ENCODE data around the gene CASS4.

The CASS4 gene

GRCh38 chr20:56417402-56417801, 5.3 kb downstream of the CASS4 start:
- H3K4me3 ChIP-seq (ENCODE audit: low read depth, low read length), result no peak overlapping the region
- TF ChIP-seq, protein P1, sequence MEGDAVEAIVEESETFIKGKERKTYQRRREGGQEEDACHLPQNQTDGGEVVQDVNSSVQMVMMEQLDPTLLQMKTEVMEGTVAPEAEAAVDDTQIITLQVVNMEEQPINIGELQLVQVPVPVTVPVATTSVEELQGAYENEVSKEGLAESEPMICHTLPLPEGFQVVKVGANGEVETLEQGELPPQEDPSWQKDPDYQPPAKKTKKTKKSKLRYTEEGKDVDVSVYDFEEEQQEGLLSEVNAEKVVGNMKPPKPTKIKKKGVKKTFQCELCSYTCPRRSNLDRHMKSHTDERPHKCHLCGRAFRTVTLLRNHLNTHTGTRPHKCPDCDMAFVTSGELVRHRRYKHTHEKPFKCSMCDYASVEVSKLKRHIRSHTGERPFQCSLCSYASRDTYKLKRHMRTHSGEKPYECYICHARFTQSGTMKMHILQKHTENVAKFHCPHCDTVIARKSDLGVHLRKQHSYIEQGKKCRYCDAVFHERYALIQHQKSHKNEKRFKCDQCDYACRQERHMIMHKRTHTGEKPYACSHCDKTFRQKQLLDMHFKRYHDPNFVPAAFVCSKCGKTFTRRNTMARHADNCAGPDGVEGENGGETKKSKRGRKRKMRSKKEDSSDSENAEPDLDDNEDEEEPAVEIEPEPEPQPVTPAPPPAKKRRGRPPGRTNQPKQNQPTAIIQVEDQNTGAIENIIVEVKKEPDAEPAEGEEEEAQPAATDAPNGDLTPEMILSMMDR (IDR thresholded peaks at IDR 0.05; ENCODE audit: borderline replicate concordance, insufficient read depth, low read depth, low read length), result no peak

DNA sequence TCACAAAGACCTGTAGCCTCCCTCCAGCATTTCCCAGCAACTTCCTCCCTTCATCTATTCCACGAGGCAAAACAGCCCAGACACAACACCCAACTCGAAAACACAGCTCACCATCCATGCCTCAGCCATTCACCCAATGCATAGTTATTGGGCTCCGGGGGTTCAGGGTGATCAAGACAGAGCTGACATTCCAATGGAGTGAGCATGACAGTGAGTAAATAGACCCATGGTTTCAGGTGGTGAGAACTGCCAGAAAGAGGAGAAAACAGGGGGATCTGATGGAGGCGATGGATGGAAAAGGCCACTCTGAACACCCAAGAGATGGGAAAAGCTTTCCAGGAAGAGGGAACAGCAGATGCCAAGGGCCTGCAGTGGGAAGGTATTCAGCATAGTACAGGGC, 5.9 kb downstream of the CASS4 start:
- no peak overlapping the region for H3K4me3 ChIP-seq (ENCODE audit: low read depth, low read length)
- TF ChIP-seq, protein P1 (IDR thresholded peaks at IDR 0.05; ENCODE audit: borderline replicate concordance, insufficient read depth, low read depth, low read length), result no peak

DNA sequence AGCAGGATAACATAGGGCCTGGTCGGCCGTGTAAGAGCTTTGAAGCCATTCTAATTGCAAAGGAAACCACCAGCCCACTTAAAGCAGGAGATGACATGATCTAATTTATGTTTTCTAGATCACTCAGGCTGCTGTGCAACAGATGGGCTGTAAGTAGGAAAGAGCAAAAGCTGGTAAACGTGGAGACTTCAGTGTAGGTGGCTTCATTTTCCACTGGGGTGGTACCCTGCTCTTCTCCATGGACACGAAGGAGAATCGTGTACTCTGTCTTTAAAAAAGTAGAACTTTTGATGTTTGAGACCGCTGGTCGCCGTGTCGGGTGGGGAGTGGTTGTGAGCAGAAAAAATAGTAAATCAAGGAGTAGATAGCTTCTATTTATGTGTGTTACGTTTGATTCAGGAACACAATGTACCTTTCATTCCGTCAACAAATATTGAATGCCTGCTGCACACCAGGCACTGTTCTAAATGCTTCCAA, 6.4 kb downstream of the CASS4 start:
- TF ChIP-seq, protein P1 (IDR thresholded peaks at IDR 0.05; ENCODE audit: borderline replicate concordance, insufficient read depth, low read depth, low read length), result no peak
- H3K4me3 ChIP-seq (ENCODE audit: low read depth, low read length), result no peak overlapping the region

DNA sequence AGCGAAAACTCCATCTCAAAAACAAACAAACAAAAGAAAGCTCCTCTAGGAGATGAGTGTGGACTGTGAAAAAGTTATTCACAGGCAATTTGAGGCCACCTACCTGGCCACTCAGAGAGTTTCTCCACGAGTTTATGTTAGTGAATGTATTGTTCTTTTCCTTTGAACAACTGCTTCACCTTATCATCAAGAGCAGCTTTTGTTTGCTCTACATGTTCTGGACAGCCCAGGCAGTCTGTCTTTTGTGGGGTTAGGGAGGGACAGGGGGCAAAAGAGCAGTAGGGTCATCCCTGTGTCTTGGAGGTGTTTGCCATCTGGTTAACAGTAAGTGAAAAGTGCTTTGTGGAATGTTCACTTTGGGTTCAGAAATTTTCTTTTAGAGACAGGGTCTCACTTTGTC, 8.0 kb downstream of the CASS4 start:
- TF ChIP-seq, protein P1 (IDR thresholded peaks at IDR 0.05; ENCODE audit: borderline replicate concordance, insufficient read depth, low read depth, low read length), result no peak
- H3K4me3 ChIP-seq (ENCODE audit: low read depth, low read length), result no peak overlapping the region

DNA sequence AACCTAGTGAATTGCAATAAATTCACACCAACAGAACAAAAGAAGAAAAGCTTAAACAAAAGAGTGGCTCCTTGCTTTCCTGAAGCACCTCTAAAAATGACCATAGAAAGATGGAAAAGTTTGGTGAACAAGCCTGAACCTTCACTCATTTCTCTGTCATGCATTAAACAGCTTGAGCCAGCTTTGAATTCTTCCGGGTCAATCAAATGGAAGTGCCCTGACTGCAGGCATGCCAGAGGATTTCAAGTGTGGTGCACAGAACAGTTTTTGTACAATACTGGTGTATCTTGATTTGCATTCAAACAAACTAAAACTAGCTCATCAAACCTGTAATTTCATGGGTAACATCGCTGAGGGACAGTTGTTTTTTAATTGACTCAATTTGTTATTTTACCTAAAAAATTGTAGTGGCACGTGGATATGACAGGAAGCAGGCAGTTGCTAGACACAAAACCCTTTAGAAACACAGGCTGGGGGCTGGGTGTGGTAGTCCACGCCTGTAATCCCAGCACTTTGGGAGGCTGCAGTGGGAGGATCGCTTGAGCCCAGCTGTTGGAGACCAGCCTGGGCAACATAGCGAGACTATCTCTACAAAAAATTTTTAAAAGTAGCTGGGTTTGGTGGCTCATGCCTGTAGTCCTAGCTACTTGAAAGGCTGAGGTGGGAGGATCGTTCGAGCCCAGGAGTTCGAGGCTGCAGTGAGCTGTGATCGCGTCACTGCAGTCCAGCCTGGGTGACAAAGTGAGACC, 9.1 kb downstream of the CASS4 start:
- TF ChIP-seq, protein P1 (IDR thresholded peaks at IDR 0.05; ENCODE audit: borderline replicate concordance, insufficient read depth, low read depth, low read length), result no peak
- H3K4me3 ChIP-seq (ENCODE audit: low read depth, low read length), result no peak overlapping the region

- no peak overlapping the region for H3K4me3 ChIP-seq (ENCODE audit: low read depth, low read length)
- TF ChIP-seq, protein P1 (IDR thresholded peaks at IDR 0.05; ENCODE audit: borderline replicate concordance, insufficient read depth, low read depth, low read length), result no peak
Measured at GRCh38 chr20:56422076-56422823, 10.2 kb downstream of the CASS4 start.
